HG03025 (cell line): ENCODE measurements around the gene ZFP36.
"Not testable (repeated sequence)": the region's sequence is repeated elsewhere in the genome, so short reads cannot be mapped to it uniquely, and the experiment has no call there.

Experiments used
- ATAC-seq: cut with Tn5 transposase; IDR thresholded peaks from one replicate; pipeline ENCODE4 v1.9.1; 2021; ENCODE audit warnings: mild to moderate bottlenecking, moderate library complexity; ENCODE audit not compliant: unreplicated experiment, low FRiP score

The ZFP36 gene

GRCh38 chr19:39406656-39407409 lies at the start of gene ZFP36:
ZFP36 (plus strand) TSS chr19:39406847; CDS start chr19:39406905, 58 bp downstream.
- ATAC-seq, result no peak

GRCh38 chr19:39359026-39359425 lies 47.6 kb upstream of the ZFP36 start:
- ATAC-seq, result no peak

- ATAC-seq, result no peak
These were observed 46.0 kb upstream of the ZFP36 start for GRCh38 chr19:39360599-39360998.

GRCh38 chr19:39362682-39363657 lies 43.7 kb upstream of the ZFP36 start:
- ATAC-seq, result no peak

GRCh38 chr19:39363901-39364457 lies 42.7 kb upstream of the ZFP36 start:
- ATAC-seq, result no peak

- ATAC-seq, result no peak
These were observed 41.1 kb upstream of the ZFP36 start for GRCh38 chr19:39365531-39365930.

GRCh38 chr19:39369200-39369599 lies 37.4 kb upstream of the ZFP36 start:
- ATAC-seq, result no peak

GRCh38 chr19:39370735-39371134 lies 35.9 kb upstream of the ZFP36 start:
- ATAC-seq, result no peak

- no peak for ATAC-seq
These were observed 34.4 kb upstream of the ZFP36 start for GRCh38 chr19:39372047-39372802.

GRCh38 chr19:39372941-39373340 lies 33.7 kb upstream of the ZFP36 start:
- ATAC-seq, result no peak

- ATAC-seq, result no peak
These were observed 30.7 kb upstream of the ZFP36 start for GRCh38 chr19:39375929-39376328.

- no peak for ATAC-seq
These were observed 29.0 kb upstream of the ZFP36 start for GRCh38 chr19:39377373-39378362.

- not testable (repeated sequence) for ATAC-seq
These were observed 27.3 kb upstream of the ZFP36 start for GRCh38 chr19:39379366-39379765.

GRCh38 chr19:39379865-39380396 lies 26.7 kb upstream of the ZFP36 start:
- no peak for ATAC-seq

- no peak for ATAC-seq
These were observed 25.8 kb upstream of the ZFP36 start for GRCh38 chr19:39380521-39381502.

- no peak for ATAC-seq
These were observed 24.6 kb upstream of the ZFP36 start for GRCh38 chr19:39381910-39382611.
